Epithelial cell of esophagus (primary cell): ENCODE measurements around the gene ABL2.
A peak's percentile ranks its signal among the peaks of the same experiment; 100 is the strongest.
"Not testable (repeated sequence)": the region's sequence is repeated elsewhere in the genome, so short reads cannot be mapped to it uniquely, and the experiment has no call there.

Experiments
- DNase-seq: peaks from one replicate; pipeline ENCODE4 v3.0.0; 2010; ENCODE audit warnings: low read depth
- H3K4me3 ChIP-seq: 2 replicates; pipeline ENCODE4 v1.5.1; 2011; ENCODE audit warnings: mild to moderate bottlenecking, low read length, control low read depth
- TF ChIP-seq, protein P1 (sequence below): IDR thresholded peaks from 2 replicates; pipeline ENCODE4 v1.5.1; 2011; ENCODE audit warnings: low read depth, mild to moderate bottlenecking, low read length, control low read depth, inconsistent platforms; ENCODE audit not compliant: insufficient read depth; ENCODE audit errors: missing control alignments

Gene ABL2

DNA sequence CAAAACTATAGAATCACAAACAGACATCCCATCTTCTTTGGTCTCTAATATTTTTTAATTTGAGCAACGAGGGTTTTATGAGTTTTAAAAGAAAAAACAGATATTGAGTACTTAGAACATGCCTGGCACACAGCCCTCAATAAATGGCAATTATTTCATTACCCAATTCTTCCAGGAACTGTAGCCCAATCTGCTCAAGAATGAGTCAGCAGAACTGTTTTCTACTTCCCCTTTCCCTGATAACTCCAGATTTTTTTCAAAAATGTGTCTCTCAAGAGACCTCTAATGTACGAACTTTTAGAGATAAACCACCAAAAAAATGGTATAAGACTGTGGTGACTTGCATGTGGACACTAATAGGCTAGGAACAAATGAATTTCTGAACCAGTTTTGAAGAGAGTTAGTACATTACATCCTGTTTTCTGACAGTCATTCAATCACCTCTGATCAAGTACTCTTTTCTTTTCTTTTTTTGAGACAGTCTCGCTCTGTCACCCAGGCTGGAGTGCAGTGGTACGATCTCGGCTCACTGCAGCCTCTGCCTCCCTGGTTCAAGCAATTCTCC, 11.5 kb downstream of the ABL2 start:
- peak; percentile 29 for DNase-seq
- TF ChIP-seq, protein P1, sequence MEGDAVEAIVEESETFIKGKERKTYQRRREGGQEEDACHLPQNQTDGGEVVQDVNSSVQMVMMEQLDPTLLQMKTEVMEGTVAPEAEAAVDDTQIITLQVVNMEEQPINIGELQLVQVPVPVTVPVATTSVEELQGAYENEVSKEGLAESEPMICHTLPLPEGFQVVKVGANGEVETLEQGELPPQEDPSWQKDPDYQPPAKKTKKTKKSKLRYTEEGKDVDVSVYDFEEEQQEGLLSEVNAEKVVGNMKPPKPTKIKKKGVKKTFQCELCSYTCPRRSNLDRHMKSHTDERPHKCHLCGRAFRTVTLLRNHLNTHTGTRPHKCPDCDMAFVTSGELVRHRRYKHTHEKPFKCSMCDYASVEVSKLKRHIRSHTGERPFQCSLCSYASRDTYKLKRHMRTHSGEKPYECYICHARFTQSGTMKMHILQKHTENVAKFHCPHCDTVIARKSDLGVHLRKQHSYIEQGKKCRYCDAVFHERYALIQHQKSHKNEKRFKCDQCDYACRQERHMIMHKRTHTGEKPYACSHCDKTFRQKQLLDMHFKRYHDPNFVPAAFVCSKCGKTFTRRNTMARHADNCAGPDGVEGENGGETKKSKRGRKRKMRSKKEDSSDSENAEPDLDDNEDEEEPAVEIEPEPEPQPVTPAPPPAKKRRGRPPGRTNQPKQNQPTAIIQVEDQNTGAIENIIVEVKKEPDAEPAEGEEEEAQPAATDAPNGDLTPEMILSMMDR: no peak
- H3K4me3 ChIP-seq: no peak overlapping the region

DNA sequence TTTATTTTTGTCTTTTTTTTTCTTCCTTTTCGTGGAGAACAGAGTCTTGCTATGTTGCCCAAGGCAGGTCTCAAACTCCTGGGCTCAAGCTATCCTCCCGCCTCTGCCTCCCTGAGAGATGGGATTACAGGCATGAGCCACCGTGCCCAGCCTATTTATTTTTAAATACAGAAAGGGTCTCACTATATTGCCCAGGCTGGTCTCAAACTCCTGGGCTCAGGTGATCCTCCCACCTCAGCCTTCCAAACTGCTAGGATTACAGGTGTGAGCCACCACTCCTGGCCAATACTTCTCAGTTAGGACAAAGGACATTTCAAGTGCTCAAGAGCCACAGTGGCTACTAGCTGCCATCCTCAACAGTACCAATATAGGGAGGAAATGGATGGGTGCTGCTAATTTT, 16.2 kb downstream of the ABL2 start:
- DNase-seq, H3K4me3 ChIP-seq: not testable (repeated sequence)

DNA sequence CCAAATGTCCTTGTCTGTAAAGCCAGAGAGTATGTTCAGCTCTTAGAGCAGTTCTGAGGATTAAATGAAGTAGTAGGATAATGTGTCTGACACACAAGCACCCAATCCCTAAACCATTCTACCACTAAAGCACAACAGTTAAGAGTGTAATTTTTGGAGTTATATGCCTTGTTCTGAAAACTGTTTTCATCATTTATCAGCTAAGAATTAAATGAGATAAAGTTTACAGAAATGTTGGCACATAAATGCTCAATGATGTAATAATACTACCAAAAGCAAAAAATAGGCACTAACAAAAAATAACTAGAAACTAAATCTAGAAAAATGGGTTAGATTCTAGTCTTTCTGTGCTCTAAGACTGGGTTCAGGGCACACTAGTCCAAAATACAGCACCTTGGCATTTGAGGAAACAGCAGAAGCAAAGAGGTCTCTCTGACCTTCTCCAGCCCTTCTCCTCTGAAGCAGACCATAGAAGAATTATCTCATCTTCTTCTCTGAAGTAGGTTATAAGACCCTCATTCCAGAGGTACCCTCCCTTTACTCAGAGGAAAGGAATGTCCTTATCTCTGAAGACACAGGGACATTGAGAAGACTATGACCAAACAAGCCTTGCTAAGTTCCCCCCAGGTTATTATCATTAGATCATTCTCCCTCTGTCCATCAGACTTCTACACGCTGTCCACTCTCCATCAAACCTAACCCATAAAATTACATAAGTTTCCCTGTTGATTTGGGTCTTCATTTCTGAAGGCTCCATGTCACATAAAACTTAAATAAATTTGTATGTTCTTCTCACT, 20.6 kb downstream of the ABL2 start:
- DNase-seq: no peak
- no peak overlapping the region for H3K4me3 ChIP-seq
- TF ChIP-seq, protein P1: no peak

DNA sequence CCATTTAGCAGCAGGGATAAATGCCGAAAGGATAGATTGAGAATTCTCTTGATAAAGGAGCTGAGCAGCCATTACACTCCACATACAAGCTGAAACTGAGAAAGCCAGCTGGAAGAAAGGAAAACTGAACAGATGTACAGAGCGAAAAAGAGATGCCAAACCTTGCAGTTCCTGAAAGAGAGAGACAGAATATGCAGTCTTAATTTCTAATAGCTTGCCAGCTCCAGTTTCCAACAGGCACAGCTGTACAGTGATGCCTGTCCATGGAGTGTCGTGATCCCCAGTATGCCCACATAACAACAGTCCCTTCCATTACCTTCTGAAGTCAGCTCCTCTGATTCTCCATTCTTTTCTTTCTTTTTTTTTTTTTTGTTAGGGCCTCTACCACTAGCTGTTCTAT, 22.7 kb downstream of the ABL2 start:
- H3K4me3 ChIP-seq: no peak overlapping the region
- TF ChIP-seq, protein P1: no peak
- DNase-seq: no peak

DNA sequence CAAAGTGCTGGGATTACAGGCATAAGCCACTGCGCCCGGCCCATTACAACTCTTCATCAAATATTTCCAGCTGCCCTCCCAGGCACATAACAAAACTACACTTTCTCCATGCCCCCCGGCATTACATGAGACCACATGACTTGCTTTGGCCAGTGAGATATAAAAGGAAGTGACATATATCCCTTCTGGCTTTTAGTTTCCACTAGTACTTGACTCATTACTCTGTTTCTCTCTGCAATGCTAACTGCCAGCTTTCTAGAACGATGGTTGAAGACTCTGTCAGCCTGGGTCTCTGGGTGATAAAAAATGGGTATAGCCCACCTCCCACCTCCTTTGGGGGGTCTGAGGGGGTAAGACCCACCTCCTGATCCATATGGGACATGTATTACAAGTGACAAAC, 24.2 kb downstream of the ABL2 start:
- H3K4me3 ChIP-seq: no peak overlapping the region
- TF ChIP-seq, protein P1: no peak
- DNase-seq: no peak

DNA sequence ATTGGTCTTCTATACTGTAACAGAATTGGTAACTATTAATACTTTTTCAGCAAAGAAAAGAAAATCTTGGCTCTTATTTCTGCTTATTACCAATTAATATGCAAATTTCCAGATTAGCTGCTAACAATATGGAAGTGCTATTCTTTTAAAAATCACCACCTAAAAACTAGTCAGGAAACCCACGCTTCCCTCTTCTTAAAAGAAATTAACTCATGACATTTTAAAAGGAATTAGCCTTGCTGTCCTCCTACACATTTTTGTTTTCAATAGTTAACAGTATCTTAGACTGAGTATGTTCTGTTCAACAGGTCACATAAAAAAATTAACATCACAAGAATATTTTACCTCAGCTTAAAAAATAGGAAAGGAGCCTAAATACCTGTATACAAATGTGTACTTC, 27.3 kb downstream of the ABL2 start:
- TF ChIP-seq, protein P1: no peak
- no peak for DNase-seq
- no peak overlapping the region for H3K4me3 ChIP-seq

DNA sequence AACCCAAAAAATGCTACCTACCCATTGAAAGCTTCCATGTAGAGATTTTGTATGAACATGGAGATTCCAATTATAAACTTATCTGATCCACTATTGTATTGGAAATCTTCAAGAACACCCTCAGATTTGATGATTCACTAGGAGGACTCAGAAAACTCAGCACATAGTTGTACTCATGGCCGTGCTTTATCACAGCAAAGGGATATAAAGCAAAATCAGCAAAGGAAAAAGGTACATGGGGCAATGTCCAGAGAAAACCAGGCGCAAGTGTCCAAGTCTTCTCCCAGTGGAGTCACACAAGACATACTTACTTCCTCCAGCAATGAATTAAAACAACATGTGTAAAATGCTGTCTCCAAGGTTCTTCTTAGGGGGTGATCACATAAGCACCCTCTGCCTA, 28.9 kb downstream of the ABL2 start:
- H3K4me3 ChIP-seq: no peak overlapping the region
- no peak for DNase-seq
- TF ChIP-seq, protein P1: no peak
